Epithelial cell of proximal tubule (primary cell): ENCODE measurements around the gene RETREG1. TPM values are rescaled to one million over a fixed set of nuclear protein-coding genes. Genes with fewer than 3 reads are reported as not detected.
"Not testable (repeated sequence)": the region's sequence is repeated elsewhere in the genome, so short reads cannot be mapped to it uniquely, and the experiment has no call there.

Source experiments
- DNase-seq: peaks from one replicate; pipeline ENCODE4 v3.0.0-alpha.2; 2011; ENCODE audit warnings: low read depth
- H3K4me3 ChIP-seq: 2 replicates; pipeline ENCODE4 v1.5.1; 2011; ENCODE audit warnings: low read depth, mild to moderate bottlenecking, low read length
- CTCF ChIP-seq: conservative IDR thresholded peaks from 2 replicates; pipeline ENCODE4 v1.5.1; 2012; ENCODE audit warnings: low read depth, mild to moderate bottlenecking, low read length
- total RNA-seq: library from RNA; depleted of rRNA; stranded (reverse); fragments of >200 nt; gene quantifications from 2 replicates; pipeline ENCODE4 v1.2.3, GENCODE V29; 2015

RETREG1 gene
- total RNA-seq, 1 donor from 2014 or later = 17.5 TPM

GRCh38 chr5:16483361-16483760 is 133.4 kb downstream of the RETREG1 start:
- no peak overlapping the region for H3K4me3 ChIP-seq
- no peak for TF ChIP-seq CTCF
- DNase-seq = no peak

- no peak for DNase-seq
- no peak for TF ChIP-seq CTCF
- H3K4me3 ChIP-seq = no peak overlapping the region
Observed at GRCh38 chr5:16482891-16483290, 133.9 kb downstream of the RETREG1 start.

- TF ChIP-seq CTCF = no peak
- DNase-seq = no peak
- no peak overlapping the region for H3K4me3 ChIP-seq
Observed at GRCh38 chr5:16480821-16481538, 135.8 kb downstream of the RETREG1 start.

- no peak overlapping the region for H3K4me3 ChIP-seq
- DNase-seq = no peak
- TF ChIP-seq CTCF = no peak
Observed at GRCh38 chr5:16480144-16480543, 136.7 kb downstream of the RETREG1 start.

GRCh38 chr5:16477541-16477940 is 139.3 kb downstream of the RETREG1 start:
- H3K4me3 ChIP-seq = no peak overlapping the region
- no peak for DNase-seq
- TF ChIP-seq CTCF = no peak

GRCh38 chr5:16476417-16476816 is 140.4 kb downstream of the RETREG1 start:
- DNase-seq, H3K4me3 ChIP-seq: not testable (repeated sequence)

- no peak overlapping the region for H3K4me3 ChIP-seq
- TF ChIP-seq CTCF = no peak
- DNase-seq = no peak
Observed at GRCh38 chr5:16471387-16471786, 145.4 kb downstream of the RETREG1 start.
